ENCODE results near the gene CARMIL3.

CARMIL3 gene

DNA sequence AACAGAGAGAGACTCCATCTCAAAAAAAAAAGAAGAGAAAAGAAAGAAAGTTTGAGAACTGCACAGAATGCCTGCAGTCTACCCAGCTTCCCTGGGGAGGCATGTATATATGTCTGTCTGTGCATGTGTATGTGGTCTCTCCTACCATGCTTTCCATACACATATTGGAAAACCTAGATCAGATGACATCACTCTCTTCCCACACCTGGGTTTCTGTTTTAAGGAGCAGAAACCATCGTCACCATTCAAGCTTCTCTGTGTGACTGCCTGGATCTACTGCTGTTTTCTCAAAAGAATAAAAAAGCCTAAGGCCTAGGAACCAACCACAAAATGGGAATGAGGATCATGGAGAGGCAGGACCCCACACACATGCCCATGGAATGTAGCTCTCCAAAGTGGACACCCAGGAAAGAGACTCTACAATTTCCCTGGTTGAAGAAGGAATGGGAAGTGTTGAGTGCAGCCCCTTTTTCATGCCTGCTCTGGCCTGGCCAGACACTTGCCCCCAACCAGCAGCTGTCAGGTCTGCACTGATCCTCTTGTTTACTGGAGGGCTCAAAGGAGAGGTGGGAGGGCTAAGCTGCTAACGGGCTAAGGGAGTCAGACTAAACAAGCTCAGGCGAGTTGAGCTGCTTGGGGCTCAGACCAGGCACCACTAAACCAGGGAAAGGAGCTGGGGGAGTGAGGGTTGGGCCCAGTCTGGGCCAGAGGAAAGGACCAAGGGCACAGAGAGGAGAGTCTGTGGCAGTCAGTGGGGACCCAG is 34.6 kb downstream of the CARMIL3 start:
- DNase-seq (ENCODE audit: extremely low read depth, insufficient read length), result no peak
- Histone ChIP-seq H3K36me3 (ENCODE audit: control insufficient read depth, insufficient read depth, low read length) (no peaks in the 10 kb centered on the region), H3K4me3 (replicated peaks; ENCODE audit: low read depth, low read length) (no peak overlapping the region), H3K27me3 (replicated peaks; ENCODE audit: control insufficient read depth, insufficient read depth, low read length) (no peaks in the 10 kb centered on the region)
- TF ChIP-seq, protein P1, sequence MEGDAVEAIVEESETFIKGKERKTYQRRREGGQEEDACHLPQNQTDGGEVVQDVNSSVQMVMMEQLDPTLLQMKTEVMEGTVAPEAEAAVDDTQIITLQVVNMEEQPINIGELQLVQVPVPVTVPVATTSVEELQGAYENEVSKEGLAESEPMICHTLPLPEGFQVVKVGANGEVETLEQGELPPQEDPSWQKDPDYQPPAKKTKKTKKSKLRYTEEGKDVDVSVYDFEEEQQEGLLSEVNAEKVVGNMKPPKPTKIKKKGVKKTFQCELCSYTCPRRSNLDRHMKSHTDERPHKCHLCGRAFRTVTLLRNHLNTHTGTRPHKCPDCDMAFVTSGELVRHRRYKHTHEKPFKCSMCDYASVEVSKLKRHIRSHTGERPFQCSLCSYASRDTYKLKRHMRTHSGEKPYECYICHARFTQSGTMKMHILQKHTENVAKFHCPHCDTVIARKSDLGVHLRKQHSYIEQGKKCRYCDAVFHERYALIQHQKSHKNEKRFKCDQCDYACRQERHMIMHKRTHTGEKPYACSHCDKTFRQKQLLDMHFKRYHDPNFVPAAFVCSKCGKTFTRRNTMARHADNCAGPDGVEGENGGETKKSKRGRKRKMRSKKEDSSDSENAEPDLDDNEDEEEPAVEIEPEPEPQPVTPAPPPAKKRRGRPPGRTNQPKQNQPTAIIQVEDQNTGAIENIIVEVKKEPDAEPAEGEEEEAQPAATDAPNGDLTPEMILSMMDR (IDR thresholded peaks at IDR 0.05; ENCODE audit: insufficient read depth, low read length, poor library complexity, severe bottlenecking), result no peak

DNA sequence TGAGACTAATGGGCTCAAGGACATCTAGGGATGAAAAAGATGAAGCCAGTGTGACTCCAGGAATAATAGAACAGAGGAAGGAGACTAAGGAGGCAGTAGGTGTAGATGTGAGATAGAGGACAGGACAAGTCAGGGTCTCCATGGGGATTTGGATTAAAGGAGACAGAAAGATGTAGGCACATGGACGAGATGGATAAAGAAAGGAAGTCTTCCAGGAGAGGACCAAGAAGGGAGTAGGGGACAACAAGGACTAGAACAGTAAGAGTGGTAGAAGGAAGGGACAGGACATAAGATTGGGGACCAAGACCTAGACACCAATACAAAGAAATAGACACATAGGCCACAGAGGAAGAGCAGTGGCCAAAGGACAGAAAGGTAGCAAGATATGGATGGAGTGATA is 35.2 kb downstream of the CARMIL3 start:
- no peaks in the 10 kb centered on the region for H3K36me3 ChIP-seq (ENCODE audit: control insufficient read depth, insufficient read depth, low read length)
- no peaks in the 10 kb centered on the region for H3K27me3 ChIP-seq (replicated peaks; ENCODE audit: control insufficient read depth, insufficient read depth, low read length)
- no peak for DNase-seq (ENCODE audit: extremely low read depth, insufficient read length)
- TF ChIP-seq, protein P1 (IDR thresholded peaks at IDR 0.05; ENCODE audit: insufficient read depth, low read length, poor library complexity, severe bottlenecking), result no peak
- H3K4me3 ChIP-seq (replicated peaks; ENCODE audit: low read depth, low read length), result no peak overlapping the region

DNA sequence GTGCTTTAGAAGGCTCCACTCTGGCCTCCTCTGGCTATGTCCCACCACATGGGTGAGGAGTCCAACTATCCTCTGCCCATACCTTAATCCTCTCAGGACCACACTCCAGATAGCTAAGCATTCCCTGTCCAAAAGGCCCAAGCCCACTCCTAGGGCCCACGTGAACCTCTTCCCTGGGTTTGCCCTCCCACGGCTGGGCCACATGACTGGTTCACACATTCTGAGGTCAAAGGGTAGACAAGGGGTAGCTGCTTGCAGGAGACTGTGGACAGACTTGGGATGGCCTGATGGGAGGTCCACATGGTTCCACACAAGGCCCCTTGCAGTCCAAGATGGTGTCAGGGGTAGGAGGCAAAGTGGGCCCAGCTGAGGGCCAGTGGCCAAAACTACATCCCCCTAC is 36.3 kb downstream of the CARMIL3 start:
- TF ChIP-seq, protein P1 (IDR thresholded peaks at IDR 0.05; ENCODE audit: insufficient read depth, low read length, poor library complexity, severe bottlenecking), result no peak
- no peaks in the 10 kb centered on the region for H3K36me3 ChIP-seq (ENCODE audit: control insufficient read depth, insufficient read depth, low read length)
- no peaks in the 10 kb centered on the region for H3K27me3 ChIP-seq (replicated peaks; ENCODE audit: control insufficient read depth, insufficient read depth, low read length)
- DNase-seq (ENCODE audit: extremely low read depth, insufficient read length), result no peak
- no peak overlapping the region for H3K4me3 ChIP-seq (replicated peaks; ENCODE audit: low read depth, low read length)

DNA sequence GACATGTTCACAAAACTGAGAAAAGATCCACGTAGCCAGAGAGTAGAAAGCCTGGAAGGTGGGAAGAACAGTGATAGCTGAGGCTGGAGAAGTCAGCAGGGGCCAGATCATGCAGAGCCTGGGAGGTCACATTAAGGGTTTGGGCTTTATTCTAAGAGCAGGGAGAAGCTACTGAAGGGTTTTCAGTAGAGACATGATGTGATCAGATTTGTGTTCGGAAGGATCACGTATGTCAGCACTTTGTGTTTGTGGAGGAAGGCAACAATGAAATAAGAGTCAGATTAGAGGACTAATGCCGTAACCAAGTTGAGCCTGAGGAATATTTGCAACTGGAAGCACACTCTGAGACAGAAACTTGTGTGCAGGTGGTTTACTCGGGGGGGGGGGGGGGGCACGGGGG is 38.1 kb downstream of the CARMIL3 start:
- TF ChIP-seq, protein P1 (IDR thresholded peaks at IDR 0.05; ENCODE audit: insufficient read depth, low read length, poor library complexity, severe bottlenecking), result no peak
- no peaks in the 10 kb centered on the region for H3K27me3 ChIP-seq (replicated peaks; ENCODE audit: control insufficient read depth, insufficient read depth, low read length)
- H3K4me3 ChIP-seq (replicated peaks; ENCODE audit: low read depth, low read length), result no peak overlapping the region
- DNase-seq (ENCODE audit: extremely low read depth, insufficient read length), result no peak
- no peaks in the 10 kb centered on the region for H3K36me3 ChIP-seq (ENCODE audit: control insufficient read depth, insufficient read depth, low read length)

DNA sequence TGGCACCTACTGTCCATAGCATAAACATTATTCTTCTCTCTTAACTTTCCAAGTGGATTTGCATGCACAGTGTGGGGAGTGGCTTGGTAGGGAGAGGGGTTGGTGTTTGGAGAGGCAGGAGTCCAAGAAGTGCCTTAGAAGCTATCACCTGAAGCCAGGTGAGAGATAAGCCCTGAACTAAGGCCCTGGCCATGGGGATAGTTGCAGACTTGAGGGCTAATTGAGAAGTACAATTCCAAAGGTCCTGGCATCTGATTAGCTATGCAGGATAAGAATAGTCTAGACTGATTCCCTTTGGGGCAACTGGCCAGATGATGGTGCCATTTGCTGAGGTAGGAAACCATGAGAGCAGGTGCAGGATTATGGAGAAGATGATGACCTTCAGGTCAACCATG is 40.3 kb downstream of the CARMIL3 start:
- H3K27me3 ChIP-seq (replicated peaks; ENCODE audit: control insufficient read depth, insufficient read depth, low read length), result no peaks in the 10 kb centered on the region
- DNase-seq (ENCODE audit: extremely low read depth, insufficient read length), result no peak
- TF ChIP-seq, protein P1 (IDR thresholded peaks at IDR 0.05; ENCODE audit: insufficient read depth, low read length, poor library complexity, severe bottlenecking), result no peak
- H3K4me3 ChIP-seq (replicated peaks; ENCODE audit: low read depth, low read length), result no peak overlapping the region
- peaks cover 4% of the 10 kb centered on the region for H3K36me3 ChIP-seq (ENCODE audit: control insufficient read depth, insufficient read depth, low read length)

Data from GM06990 (cell line).